Measurements from ENCODE around the gene CUBN. TPM values are rescaled to one million over a fixed set of nuclear protein-coding genes. Genes with fewer than 3 reads are reported as not detected.

Gene CUBN
- total RNA-seq, 2 donors from 2014 or later, result 1.3 to 9.7 TPM

DNA sequence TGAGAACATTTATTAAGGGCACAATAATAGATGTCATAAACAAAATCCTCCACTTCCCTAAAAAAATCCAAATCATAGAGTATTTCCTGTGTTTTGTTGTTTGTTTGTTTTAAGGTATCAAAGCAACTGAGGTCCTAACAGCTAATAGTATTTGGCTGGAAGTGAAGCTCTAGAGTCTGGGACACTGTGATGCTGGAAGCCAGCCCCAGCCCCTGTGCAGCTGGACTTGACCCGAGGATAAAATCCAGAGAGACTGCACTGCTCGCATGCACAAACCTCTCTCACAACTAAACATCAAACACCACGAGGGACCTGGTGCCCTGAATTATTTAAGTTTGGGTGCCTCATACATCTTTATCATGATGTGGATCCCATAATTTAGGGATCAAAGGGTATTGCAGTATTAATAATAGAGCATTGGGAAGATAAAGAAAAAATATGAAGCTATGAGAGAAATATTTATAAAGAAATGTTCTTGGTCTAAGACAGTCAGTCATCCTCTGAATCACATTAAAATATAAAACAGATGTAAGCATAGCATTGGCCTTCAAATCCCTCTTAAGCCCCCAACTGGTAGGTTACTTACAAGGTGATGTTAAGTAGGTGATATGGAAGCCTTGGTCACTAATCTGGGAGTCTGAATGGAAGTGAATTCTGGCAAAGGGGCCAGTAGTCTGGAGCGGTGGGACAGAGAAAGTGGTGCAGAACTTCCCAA lies 44.4 kb downstream of the CUBN start:
- intact Hi-C loops (cut with DNase I), result no loop called here
- H3K9me3 ChIP-seq, result no peaks in the 10 kb centered on the region
- H3K27me3 ChIP-seq (replicated peaks; ENCODE audit: insufficient read depth), result no peaks in the 10 kb centered on the region
- no peak overlapping the region for H3K4me3 ChIP-seq
- WGBS, result 68% methylated on average over 4 of the region's 4 CpGs
- TF ChIP-seq CTCF (IDR thresholded peaks at IDR 0.05), result no peak
- no peak for TF ChIP-seq POLR2A (IDR thresholded peaks at IDR 0.05)
- no peak for TF ChIP-seq POLR2AphosphoS5 (IDR thresholded peaks at IDR 0.05)
- H3K4me1 ChIP-seq (replicated peaks), result no peaks in the 10 kb centered on the region
- H3K27ac ChIP-seq, result no peak overlapping the region
- no peak for DNase-seq (ENCODE audit: low spot score)
- H3K36me3 ChIP-seq, result no peaks in the 10 kb centered on the region

DNA sequence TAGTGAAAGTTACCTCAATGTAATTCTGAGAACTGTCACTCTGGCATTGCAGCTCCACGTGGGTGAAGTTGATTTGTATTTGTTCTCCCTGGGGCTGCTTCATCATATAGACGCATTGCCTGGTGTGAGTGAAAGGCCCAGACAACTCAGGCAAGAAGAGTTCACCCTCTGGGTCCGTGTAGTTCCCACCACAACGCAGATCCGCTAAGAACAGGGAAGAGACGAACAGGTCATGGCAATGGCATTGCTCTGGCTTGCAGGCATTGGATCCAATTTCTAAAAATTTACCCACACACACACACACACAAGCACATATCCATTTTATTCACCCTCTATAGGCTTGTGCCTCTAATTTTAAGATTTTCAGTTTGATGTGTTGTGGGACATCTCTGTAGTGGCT lies 45.4 kb downstream of the CUBN start:
- DNase-seq (ENCODE audit: low spot score), result no peak
- 83% methylated on average over 6 of the region's 6 CpGs for WGBS
- TF ChIP-seq POLR2A (IDR thresholded peaks at IDR 0.05) (no peak), CTCF (IDR thresholded peaks at IDR 0.05) (no peak), POLR2AphosphoS5 (IDR thresholded peaks at IDR 0.05) (no peak)
- no peak overlapping the region for H3K27ac ChIP-seq
- no peak overlapping the region for H3K4me3 ChIP-seq
- intact Hi-C loops (cut with DNase I), result no loop called here
- H3K9me3 ChIP-seq, result no peaks in the 10 kb centered on the region
- no peaks in the 10 kb centered on the region for H3K27me3 ChIP-seq (replicated peaks; ENCODE audit: insufficient read depth)
- H3K4me1 ChIP-seq (replicated peaks), result no peaks in the 10 kb centered on the region
- H3K36me3 ChIP-seq, result no peaks in the 10 kb centered on the region

DNA sequence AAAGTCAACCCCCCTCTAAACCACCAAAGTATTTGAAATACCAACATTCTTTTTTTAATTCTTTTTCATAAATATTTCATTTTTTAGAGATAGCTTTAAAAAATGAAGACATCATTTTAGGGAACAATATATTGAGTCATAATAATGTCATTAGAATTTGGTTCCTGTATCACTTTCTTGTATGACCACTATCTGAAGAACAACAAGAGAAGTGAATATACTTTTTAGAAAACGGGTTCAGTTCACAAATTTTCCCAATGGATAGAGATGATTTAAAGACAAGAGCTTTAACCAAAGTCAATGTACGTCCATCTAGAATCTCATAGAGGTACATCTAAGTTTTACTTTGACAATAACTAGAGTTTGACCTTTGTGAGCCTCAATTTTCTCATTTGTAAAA lies 48.2 kb downstream of the CUBN start:
- H3K4me3 ChIP-seq, result no peak overlapping the region
- WGBS, result 95% methylated on average over 2 of the region's 2 CpGs
- H3K4me1 ChIP-seq (replicated peaks), result no peaks in the 10 kb centered on the region
- DNase-seq (ENCODE audit: low spot score), result no peak
- no peak overlapping the region for H3K27ac ChIP-seq
- H3K9me3 ChIP-seq, result no peaks in the 10 kb centered on the region
- no peaks in the 10 kb centered on the region for H3K36me3 ChIP-seq
- no peak for TF ChIP-seq POLR2A (IDR thresholded peaks at IDR 0.05)
- TF ChIP-seq POLR2AphosphoS5 (IDR thresholded peaks at IDR 0.05), result no peak
- no peak for TF ChIP-seq CTCF (IDR thresholded peaks at IDR 0.05)
- intact Hi-C loops (cut with DNase I), result no loop called here
- H3K27me3 ChIP-seq (replicated peaks; ENCODE audit: insufficient read depth), result no peaks in the 10 kb centered on the region

DNA sequence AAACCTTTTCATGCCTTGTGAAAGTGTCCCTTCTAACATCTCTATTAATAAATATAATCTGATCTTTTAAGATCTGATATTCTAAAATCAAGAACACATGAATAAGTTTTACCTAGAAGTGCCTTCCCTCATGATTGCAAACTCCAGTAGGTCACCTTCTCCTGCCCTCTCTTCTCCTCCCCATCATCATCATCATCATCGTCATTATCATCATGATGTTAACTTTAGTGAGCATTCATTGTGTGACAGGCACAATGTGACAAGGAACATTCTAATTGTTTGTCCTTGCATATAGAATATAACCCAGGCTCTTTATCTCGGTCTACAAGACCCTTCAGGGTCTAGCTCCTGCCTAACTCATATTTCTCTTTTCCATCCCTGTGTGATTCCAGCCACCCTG lies 51.7 kb downstream of the CUBN start:
- H3K27ac ChIP-seq, result no peak overlapping the region
- no peak for DNase-seq (ENCODE audit: low spot score)
- H3K36me3 ChIP-seq, result no peaks in the 10 kb centered on the region
- H3K4me3 ChIP-seq, result no peak overlapping the region
- TF ChIP-seq POLR2AphosphoS5 (IDR thresholded peaks at IDR 0.05) (no peak), POLR2A (IDR thresholded peaks at IDR 0.05) (no peak), CTCF (IDR thresholded peaks at IDR 0.05) (no peak)
- no peaks in the 10 kb centered on the region for H3K9me3 ChIP-seq
- intact Hi-C loops (cut with DNase I), result no loop called here
- H3K4me1 ChIP-seq (replicated peaks), result no peaks in the 10 kb centered on the region
- 100% methylated on average over 2 of the region's 2 CpGs for WGBS
- H3K27me3 ChIP-seq (replicated peaks; ENCODE audit: insufficient read depth), result no peaks in the 10 kb centered on the region

DNA sequence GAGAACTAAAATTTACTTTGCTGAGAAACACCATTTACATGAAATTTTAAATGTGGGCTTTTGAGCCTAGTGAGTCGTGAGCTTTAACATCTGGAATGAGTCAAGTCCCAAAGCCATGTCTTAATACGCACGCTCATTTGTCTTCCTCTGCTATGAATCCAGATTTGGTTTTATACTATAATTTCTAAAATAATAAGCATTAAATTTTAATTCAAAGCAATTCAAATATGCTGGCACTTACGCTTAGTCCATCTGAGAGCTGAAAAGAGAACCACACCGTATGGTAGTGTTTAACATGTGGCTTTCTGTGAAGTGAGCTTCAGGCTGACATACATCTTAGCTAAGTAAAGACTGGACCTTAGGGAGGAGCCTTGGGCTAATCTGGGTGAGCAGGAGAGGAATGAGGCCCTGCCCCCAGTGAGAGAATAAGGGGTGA lies 52.2 kb downstream of the CUBN start:
- H3K9me3 ChIP-seq, result no peaks in the 10 kb centered on the region
- no peaks in the 10 kb centered on the region for H3K27me3 ChIP-seq (replicated peaks; ENCODE audit: insufficient read depth)
- no peak for TF ChIP-seq POLR2A (IDR thresholded peaks at IDR 0.05)
- no peak for TF ChIP-seq CTCF (IDR thresholded peaks at IDR 0.05)
- TF ChIP-seq POLR2AphosphoS5 (IDR thresholded peaks at IDR 0.05), result no peak
- intact Hi-C loops (cut with DNase I), result no loop called here
- H3K4me3 ChIP-seq, result no peak overlapping the region
- no peak overlapping the region for H3K27ac ChIP-seq
- no peaks in the 10 kb centered on the region for H3K4me1 ChIP-seq (replicated peaks)
- no peak for DNase-seq (ENCODE audit: low spot score)
- WGBS, result 86% methylated on average over 5 of the region's 5 CpGs
- no peaks in the 10 kb centered on the region for H3K36me3 ChIP-seq

All from prostate gland (tissue), 2 donors.